Skeletal muscle tissue (tissue), 4 donors: ENCODE results near the gene MLH3. TPM values are rescaled to one million over a fixed set of nuclear protein-coding genes. Genes with fewer than 3 reads are reported as not detected.

Experiments used
- H3K27ac ChIP-seq: one replicate; pipeline ENCODE4 v1.7.0; 2013; ENCODE audit warnings: mild to moderate bottlenecking, low read depth, low read length, inconsistent platforms
- H3K27me3 ChIP-seq, 3 donors: one replicate each; pipeline ENCODE4 v1.7.0; 2013; ENCODE audit warnings: low read length in 3 of 3; ENCODE audit not compliant: control insufficient read depth in 3 of 3, insufficient read depth in 3 of 3
- H3K36me3 ChIP-seq, 3 donors: one replicate each; pipeline ENCODE4 v1.7.0; 2013; ENCODE audit warnings: low read length in 3 of 3; ENCODE audit not compliant: control insufficient read depth in 3 of 3, insufficient read depth in 3 of 3
- H3K4me1 ChIP-seq, 3 donors: one replicate each; pipeline ENCODE4 v1.7.0; 2013; ENCODE audit warnings: low read length in 3 of 3, mild to moderate bottlenecking in 3 of 3; ENCODE audit not compliant: control insufficient read depth in 3 of 3, insufficient read depth in 3 of 3
- H3K4me3 ChIP-seq, 3 donors: one replicate each; pipeline ENCODE4 v1.7.0; 2013; ENCODE audit warnings: low read length in 3 of 3
- H3K9ac ChIP-seq, 3 donors: one replicate each; pipeline ENCODE4 v1.7.0; 2013; ENCODE audit warnings: low read length in 3 of 3, mild to moderate bottlenecking in 3 of 3, moderate library complexity in 2 of 3, low read depth in 1 of 3
- H3K9me3 ChIP-seq, 3 donors: one replicate each; pipeline ENCODE4 v1.7.0; 2013; ENCODE audit warnings: low read length in 3 of 3; ENCODE audit not compliant: control insufficient read depth in 3 of 3
- total RNA-seq: library from RNA; depleted of rRNA; stranded (reverse); fragments of >200 nt; gene quantifications from one replicate; pipeline ENCODE4 v1.2.3, GENCODE V29; 2014
- donor health status: Osteomylitis.

The MLH3 gene
- total RNA-seq, 1 donor from 2014 or later: 48.0 TPM

DNA sequence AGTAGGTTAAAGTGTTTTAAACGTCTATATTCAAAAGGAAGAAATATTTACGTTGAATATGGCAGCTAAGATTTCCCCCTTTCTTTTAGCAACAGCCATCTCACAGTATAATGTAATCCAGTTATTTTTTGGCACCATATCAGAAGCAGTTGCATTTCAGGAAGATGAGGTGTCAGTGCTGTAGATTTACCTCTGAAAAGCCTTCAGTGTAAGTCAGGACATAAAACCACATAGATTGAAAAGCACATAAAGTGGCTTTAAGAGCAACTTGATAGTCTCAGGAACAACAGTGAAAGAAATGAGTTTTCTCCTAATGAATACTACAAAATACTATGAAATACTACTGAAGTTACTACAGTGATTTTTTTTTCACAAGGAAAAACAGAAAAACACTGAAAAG is 6.9 kb downstream of the MLH3 start:
- Histone ChIP-seq H3K4me1 (peaks cover 2 to 8% (median 5%) of the 10 kb centered on the region in 3 donors), H3K9ac (no peak overlapping the region), H3K27ac (no peak overlapping the region), H3K27me3 (no peaks in the 10 kb centered on the region), H3K9me3 (no peaks in the 10 kb centered on the region), H3K4me3 (no peak overlapping the region), H3K36me3 (peaks cover 3 to 10% (median 9%) of the 10 kb centered on the region in 3 donors)

DNA sequence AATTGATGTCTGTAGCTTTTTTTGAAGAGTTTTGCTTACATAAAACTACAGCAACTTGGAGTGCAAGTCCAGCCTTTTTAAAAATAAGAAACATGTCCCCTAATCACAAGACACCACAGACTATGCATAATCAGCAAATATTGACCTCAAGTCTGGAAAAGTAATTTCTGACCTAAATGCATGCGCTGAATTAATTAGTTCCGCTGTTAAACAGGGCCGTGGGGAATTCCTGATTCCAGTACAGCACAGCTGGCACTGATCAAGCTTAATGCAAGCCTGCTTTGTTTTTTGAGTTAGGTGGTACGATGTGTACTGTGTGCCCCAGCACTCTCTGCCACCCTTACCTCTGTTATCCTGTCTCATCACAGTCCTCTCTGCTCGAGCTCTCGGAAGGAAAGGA is 9.2 kb downstream of the MLH3 start:
- Histone ChIP-seq H3K36me3 (peaks cover 10 to 23% (median 12%) of the 10 kb centered on the region in 3 donors), H3K27me3 (no peaks in the 10 kb centered on the region), H3K4me3 (no peak overlapping the region), H3K27ac (no peak overlapping the region), H3K9ac (no peak overlapping the region), H3K4me1 (peaks cover 0 to 8% (median 5%) of the 10 kb centered on the region in 3 donors), H3K9me3 (no peaks in the 10 kb centered on the region)

DNA sequence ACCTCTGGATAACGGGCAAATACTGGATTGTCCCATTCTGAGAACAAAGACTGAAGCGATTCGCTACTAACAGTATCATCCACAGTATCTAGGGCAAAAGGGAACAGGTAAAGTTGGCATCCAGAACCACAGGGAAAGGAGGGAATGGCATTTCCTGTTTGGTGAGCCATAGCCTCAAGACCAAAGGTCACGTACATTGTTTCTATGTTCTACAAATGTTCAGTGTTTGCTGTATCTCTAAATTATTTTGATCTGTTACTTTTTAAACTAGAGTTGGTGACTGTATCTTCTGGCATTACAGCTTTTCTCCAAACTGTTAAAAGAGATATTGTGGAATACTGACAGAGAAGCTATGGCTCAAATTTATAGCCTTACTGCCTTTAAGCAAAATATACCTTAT is 9.7 kb downstream of the MLH3 start:
- Histone ChIP-seq H3K9me3 (no peaks in the 10 kb centered on the region), H3K4me1 (peaks cover 0 to 8% (median 5%) of the 10 kb centered on the region in 3 donors), H3K27ac (no peak overlapping the region), H3K4me3 (no peak overlapping the region), H3K27me3 (no peaks in the 10 kb centered on the region), H3K9ac (no peak overlapping the region), H3K36me3 (peaks cover 10 to 25% (median 17%) of the 10 kb centered on the region in 3 donors)

GRCh38 chr14:75040959-75041358 is 10.3 kb downstream of the MLH3 start:
- no peaks in the 10 kb centered on the region for H3K9me3 ChIP-seq
- H3K27me3 ChIP-seq: no peaks in the 10 kb centered on the region
- H3K9ac ChIP-seq: no peak overlapping the region
- H3K4me1 ChIP-seq: peaks cover 0 to 8% (median 5%) of the 10 kb centered on the region in 3 donors
- H3K27ac ChIP-seq: no peak overlapping the region
- peaks cover 11 to 27% (median 20%) of the 10 kb centered on the region in 3 donors for H3K36me3 ChIP-seq
- H3K4me3 ChIP-seq: no peak overlapping the region

- Histone ChIP-seq H3K4me1 (peaks cover 0 to 6% (median 5%) of the 10 kb centered on the region in 3 donors), H3K4me3 (no peak overlapping the region), H3K27ac (no peak overlapping the region), H3K9me3 (no peaks in the 10 kb centered on the region), H3K36me3 (peaks cover 15 to 31% (median 24%) of the 10 kb centered on the region in 3 donors), H3K9ac (no peak overlapping the region), H3K27me3 (no peaks in the 10 kb centered on the region)
These were observed 10.8 kb downstream of the MLH3 start for GRCh38 chr14:75040507-75040906.

DNA sequence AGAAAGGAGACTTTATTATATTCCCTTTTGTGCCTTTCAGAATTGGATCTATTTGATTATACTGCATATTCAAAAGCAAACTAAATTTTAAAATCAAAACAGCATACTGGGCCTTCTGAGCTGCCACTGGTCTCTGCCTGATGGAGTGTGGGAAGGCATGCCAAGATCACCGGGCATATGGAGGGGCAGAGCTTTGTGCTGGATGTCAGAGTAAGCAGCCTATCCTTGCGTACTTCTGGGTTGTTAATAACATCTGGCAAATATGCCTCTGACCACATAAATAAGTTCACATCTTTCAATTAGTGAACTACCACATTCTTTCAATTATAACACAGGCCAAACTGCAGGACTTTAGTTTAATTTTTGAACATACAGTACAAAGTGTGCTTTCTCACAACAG is 18.3 kb downstream of the MLH3 start:
- Histone ChIP-seq H3K36me3 (peaks cover 29 to 52% (median 39%) of the 10 kb centered on the region in 3 donors), H3K27me3 (no peaks in the 10 kb centered on the region), H3K27ac (no peak overlapping the region), H3K9me3 (no peaks in the 10 kb centered on the region), H3K4me1 (no peaks in the 10 kb centered on the region), H3K9ac (no peak overlapping the region), H3K4me3 (no peak overlapping the region)

- H3K27ac ChIP-seq: no peak overlapping the region
- no peak overlapping the region for H3K4me3 ChIP-seq
- no peak overlapping the region for H3K9ac ChIP-seq
- no peaks in the 10 kb centered on the region for H3K27me3 ChIP-seq
- H3K4me1 ChIP-seq: no peaks in the 10 kb centered on the region
- no peaks in the 10 kb centered on the region for H3K9me3 ChIP-seq
- peaks cover 27 to 41% (median 34%) of the 10 kb centered on the region in 3 donors for H3K36me3 ChIP-seq
These were observed 21.1 kb downstream of the MLH3 start for GRCh38 chr14:75030147-75030546.

DNA sequence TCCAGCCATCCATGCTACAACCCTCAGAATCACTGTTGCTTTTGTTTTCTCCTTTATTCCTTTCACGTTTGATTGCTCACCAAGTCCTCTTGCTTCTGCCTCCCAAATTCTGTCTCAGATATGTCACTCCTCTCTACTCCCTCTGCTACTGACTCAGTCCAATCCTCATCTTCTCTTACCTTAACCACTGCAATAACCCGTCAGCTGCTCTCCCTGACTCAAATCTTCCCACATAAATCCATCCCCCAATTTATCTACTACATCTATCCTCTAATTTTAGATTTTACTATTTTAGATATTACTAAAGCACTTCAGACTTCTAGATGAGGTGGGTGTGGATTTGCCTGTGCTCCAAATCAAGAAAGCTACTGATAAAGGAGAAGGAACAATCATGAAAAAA is 25.4 kb downstream of the MLH3 start:
- Histone ChIP-seq H3K36me3 (peaks cover 15 to 27% (median 21%) of the 10 kb centered on the region in 3 donors), H3K27ac (no peak overlapping the region), H3K4me3 (no peak overlapping the region), H3K4me1 (peaks cover 0 to 5% (median 3%) of the 10 kb centered on the region in 3 donors), H3K9me3 (no peaks in the 10 kb centered on the region), H3K27me3 (no peaks in the 10 kb centered on the region), H3K9ac (no peak overlapping the region)

- Histone ChIP-seq H3K4me1 (peaks cover 0 to 5% (median 3%) of the 10 kb centered on the region in 3 donors), H3K27me3 (no peaks in the 10 kb centered on the region), H3K27ac (no peak overlapping the region), H3K9ac (no peak overlapping the region), H3K9me3 (no peaks in the 10 kb centered on the region), H3K36me3 (peaks cover 13 to 28% (median 23%) of the 10 kb centered on the region in 3 donors), H3K4me3 (no peak overlapping the region)
These were observed 26.2 kb downstream of the MLH3 start for GRCh38 chr14:75025082-75025481.

DNA sequence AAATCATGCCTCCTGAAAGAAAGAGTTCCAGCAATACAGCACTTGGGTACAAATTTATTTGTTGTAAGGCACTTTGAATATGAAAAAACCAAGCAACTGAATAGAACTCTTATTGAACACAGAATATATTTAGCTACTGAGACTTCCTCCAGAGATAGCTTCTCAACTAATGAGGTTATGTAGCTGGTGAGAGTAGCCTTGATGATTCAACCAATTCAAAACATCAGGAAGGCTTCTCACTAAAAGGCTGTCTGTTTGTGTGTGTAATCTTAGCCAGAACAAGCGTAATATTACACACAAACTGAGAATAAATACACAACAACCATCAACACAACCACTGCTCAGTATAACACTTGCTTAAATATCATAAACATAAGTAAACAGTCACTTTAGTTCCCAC is 28.2 kb downstream of the MLH3 start:
- Histone ChIP-seq H3K27ac (peak overlapping the region; percentile 3), H3K4me1 (peaks cover 0 to 5% (median 3%) of the 10 kb centered on the region in 3 donors), H3K36me3 (peaks cover 20 to 35% (median 30%) of the 10 kb centered on the region in 3 donors), H3K9me3 (no peaks in the 10 kb centered on the region), H3K4me3 (no peak overlapping the region), H3K9ac (no peak overlapping the region), H3K27me3 (no peaks in the 10 kb centered on the region)
